Fibroblast of lung (primary cell): Measurements from ENCODE around the gene BMERB1.

Experiments
- EZH2 ChIP-seq: IDR thresholded peaks from 2 replicates; pipeline ENCODE4 v1.5.1; 2012; ENCODE audit warnings: low read length, control low read depth, mild to moderate bottlenecking; ENCODE audit errors: missing control alignments
- TF ChIP-seq, protein P1 (sequence below), 2 donors: IDR thresholded peaks in 1 of 2; conservative IDR thresholded peaks in 1 of 2; 1 replicate in 1 of 2; 2 replicates in 1 of 2; pipeline ENCODE4 v1.5.1; 2011 to 2012; ENCODE audit warnings: low read length in 2 of 2, control low read depth in 1 of 2, inconsistent platforms in 1 of 2, low read depth in 1 of 2, mild to moderate bottlenecking in 1 of 2

DNA sequence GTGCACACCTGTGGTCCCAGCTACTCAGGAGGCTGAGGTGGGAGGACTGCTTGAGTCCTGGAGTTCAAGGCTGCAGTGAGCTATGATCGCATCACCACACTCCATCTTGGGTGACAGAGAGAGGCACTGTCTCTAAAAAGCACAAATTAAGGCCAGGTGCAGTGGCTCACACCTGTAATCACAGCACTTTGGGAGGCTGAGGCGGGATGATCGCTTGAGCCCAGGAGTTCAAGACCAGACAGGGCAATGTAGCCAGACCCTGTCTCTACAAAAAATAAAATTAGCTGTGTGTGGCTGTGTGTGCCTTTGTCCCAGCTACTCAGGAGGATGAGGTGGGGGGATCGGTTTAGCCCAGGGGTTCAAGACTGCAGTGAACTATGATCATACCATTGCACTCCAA, 81.6 kb downstream of the BMERB1 start:
- TF ChIP-seq, protein P1, sequence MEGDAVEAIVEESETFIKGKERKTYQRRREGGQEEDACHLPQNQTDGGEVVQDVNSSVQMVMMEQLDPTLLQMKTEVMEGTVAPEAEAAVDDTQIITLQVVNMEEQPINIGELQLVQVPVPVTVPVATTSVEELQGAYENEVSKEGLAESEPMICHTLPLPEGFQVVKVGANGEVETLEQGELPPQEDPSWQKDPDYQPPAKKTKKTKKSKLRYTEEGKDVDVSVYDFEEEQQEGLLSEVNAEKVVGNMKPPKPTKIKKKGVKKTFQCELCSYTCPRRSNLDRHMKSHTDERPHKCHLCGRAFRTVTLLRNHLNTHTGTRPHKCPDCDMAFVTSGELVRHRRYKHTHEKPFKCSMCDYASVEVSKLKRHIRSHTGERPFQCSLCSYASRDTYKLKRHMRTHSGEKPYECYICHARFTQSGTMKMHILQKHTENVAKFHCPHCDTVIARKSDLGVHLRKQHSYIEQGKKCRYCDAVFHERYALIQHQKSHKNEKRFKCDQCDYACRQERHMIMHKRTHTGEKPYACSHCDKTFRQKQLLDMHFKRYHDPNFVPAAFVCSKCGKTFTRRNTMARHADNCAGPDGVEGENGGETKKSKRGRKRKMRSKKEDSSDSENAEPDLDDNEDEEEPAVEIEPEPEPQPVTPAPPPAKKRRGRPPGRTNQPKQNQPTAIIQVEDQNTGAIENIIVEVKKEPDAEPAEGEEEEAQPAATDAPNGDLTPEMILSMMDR (conservative IDR thresholded peaks at IDR 0.05 in 1 of 2, IDR thresholded peaks at IDR 0.05 in 1 of 2; ENCODE audit: low read depth in 1 of 2, low read length in 2 of 2) = no peak
- TF ChIP-seq EZH2 = no peak
